K562 (cell line): ENCODE results near the gene MYL6B. TPM values are rescaled to one million over a fixed set of nuclear protein-coding genes. Genes with fewer than 3 reads are reported as not detected.

Experiments
- ATAC-seq: fragments of 200-7000 bp; cut with Tn5 transposase; 3 replicates; pipeline ENCODE4 v1.9.1; 2020; ENCODE audit warnings: moderate library complexity
- BruUV-seq: library from RNA; stranded (reverse); fragments of 400-500 nt; replicated peaks from 2 replicates; lab custom pipeline; 2021; lab: Mats Ljungman, UMichigan
- CTCF ChIA-PET: fragments of 300-600 bp; formaldehyde crosslinking; extraction: SDS; loops from one replicate; lab custom pipeline; 2021; ENCODE audit warnings: low intra/inter-chr PET ratio; lab: Yijun Ruan, JAX
- POLR2A ChIA-PET: fragments of 300-600, 350-650 bp; sonication (Branson Sonifier 250); formaldehyde crosslinking; extraction: SDS; loops from one replicate; lab custom pipeline; 2021; ENCODE audit warnings: antibody characterized with exemption, inconsistent platforms; lab: Yijun Ruan, JAX
- DNase-seq, 4 experiments: peaks; one replicate each; pipeline versions ENCODE4 v3.0.0 to v3.0.0-alpha.2; 2011 to 2018; ENCODE audit warnings: low spot score in 3 of 4, mixed read lengths in 3 of 4; ENCODE audit errors: extremely low read depth in 1 of 4
- FAIRE-seq: peaks from 2 replicates; lab custom pipeline; 2011; peaks lifted over from hg19 to GRCh38; lab: Jason Lieb, UNC
- H2AFZ ChIP-seq: 2 replicates; pipeline ENCODE4 v1.6.0; 2011; ENCODE audit warnings: low read depth, low read length, control low read depth, inconsistent platforms
- H3K27ac ChIP-seq: fragments of 200-600 bp; 3 replicates; pipeline ENCODE4 v1.8.0; 2011; ENCODE audit warnings: low read depth, mild to moderate bottlenecking, control low read depth, inconsistent platforms, low read length, moderate library complexity, mixed read lengths; ENCODE audit errors: extremely low read depth
- H3K27me3 ChIP-seq, 2 experiments: fragments of 300-600 bp in 1 of 2; 2 replicates in 1 of 2; 3 replicates in 1 of 2; pipeline versions ENCODE4 v1.6.0 to v1.8.0; 2011; ENCODE audit warnings: inconsistent platforms in 2 of 2, low read length in 2 of 2, mild to moderate bottlenecking in 1 of 2, mixed read lengths in 1 of 2, moderate library complexity in 1 of 2; ENCODE audit not compliant: control insufficient read depth in 2 of 2, insufficient read depth in 2 of 2
- H3K36me3 ChIP-seq: fragments of 300-600 bp; 3 replicates; pipeline ENCODE4 v1.8.0; 2011; ENCODE audit warnings: mild to moderate bottlenecking, low read length, inconsistent platforms; ENCODE audit not compliant: control insufficient read depth, insufficient read depth
- H3K4me1 ChIP-seq, 2 experiments: fragments of 200-600 bp in 1 of 2; replicated peaks in 1 of 2; 2 replicates in 1 of 2; 3 replicates in 1 of 2; pipeline versions ENCODE4 v1.5.1 to v1.8.0; 2011; ENCODE audit warnings: inconsistent platforms in 2 of 2, low read length in 2 of 2, mild to moderate bottlenecking in 1 of 2, mixed read lengths in 1 of 2, moderate library complexity in 1 of 2; ENCODE audit not compliant: control insufficient read depth in 2 of 2, insufficient read depth in 2 of 2
- H3K4me2 ChIP-seq: 2 replicates; pipeline ENCODE4 v1.6.1; 2011; ENCODE audit warnings: low read length, control low read depth, inconsistent platforms, mixed read lengths; ENCODE audit not compliant: insufficient read depth
- H3K4me3 ChIP-seq: fragments of 200-600 bp; sonication (generic), shearing (Covaris generic); 2 replicates; pipeline ENCODE4 v1.5.1; 2016; ENCODE audit warnings: control low read depth, inconsistent platforms
- H3K79me2 ChIP-seq: fragments of 200-600 bp; 3 replicates; pipeline ENCODE4 v1.8.0; 2011; ENCODE audit warnings: low read length, inconsistent platforms; ENCODE audit not compliant: control insufficient read depth, insufficient read depth
- H3K9ac ChIP-seq, 2 experiments: 2 replicates each; pipeline versions ENCODE4 v1.6.0 to v1.6.1; 2011; ENCODE audit warnings: low read depth in 2 of 2, low read length in 2 of 2, control low read depth in 1 of 2, inconsistent platforms in 1 of 2, mild to moderate bottlenecking in 1 of 2, mixed read lengths in 1 of 2; ENCODE audit not compliant: insufficient read depth in 1 of 2
- H3K9me1 ChIP-seq: one replicate; pipeline ENCODE4 v1.6.0; 2011; ENCODE audit warnings: inconsistent platforms, mild to moderate bottlenecking, low read length, moderate library complexity; ENCODE audit not compliant: control insufficient read depth, insufficient read depth
- H3K9me3 ChIP-seq: replicated peaks from 2 replicates; pipeline ENCODE4 v1.5.1; 2011; ENCODE audit warnings: low read depth, low read length, inconsistent platforms; ENCODE audit not compliant: control insufficient read depth, insufficient read depth
- H4K20me1 ChIP-seq: replicated peaks from 2 replicates; pipeline ENCODE4 v1.6.1; 2011; ENCODE audit warnings: low read length, inconsistent platforms, mixed read lengths; ENCODE audit not compliant: control insufficient read depth, insufficient read depth
- BRD4 ChIP-seq: fragments of 200-600 bp; sonication (generic); IDR thresholded peaks from 2 replicates; pipeline ENCODE4 v1.6.1; 2017; ENCODE audit warnings: inconsistent platforms
- HDAC6 ChIP-seq: IDR thresholded peaks from 2 replicates; pipeline ENCODE4 v1.6.1; 2012; ENCODE audit warnings: low read depth, mild to moderate bottlenecking, control low read depth, inconsistent platforms, low read length, moderate library complexity
- SAFB ChIP-seq: fragments of 200-400 bp; formaldehyde crosslinking; IDR thresholded peaks from 2 replicates; pipeline ENCODE4 v1.6.1; 2017; ENCODE audit warnings: low read depth, low read length, borderline replicate concordance
- WGBS: fragments of 100-300 bp; shearing (Covaris generic); methylation state at CpG from one replicate; pipeline ENCODE4 v1.1.6; 2016; ENCODE audit warnings: low coverage, mixed read lengths; ENCODE audit not compliant: insufficient coverage; ENCODE audit errors: missing lambda C conversion rate; 5-methylcytosine and 5-hydroxymethylcytosine counted together
- in situ Hi-C: fragments of 300-500 bp; cut with MboI; formaldehyde crosslinking; loops from 4 replicates; pipeline ENCODE4 v1.15.0; 2018; ENCODE audit warnings: inconsistent platforms, mixed read lengths
- intact Hi-C: fragments of 100-400 bp; cut with micrococcal nuclease; formaldehyde crosslinking; loops from 2 replicates; pipeline ENCODE4 v1.14.2; 2022
- polyA plus RNA-seq, 8 experiments: library from polyadenylated mRNA; depleted of rRNA in 4 of 8; stranded (reverse) in 5 of 8; unstranded in 3 of 8; fragments of >200 nt; fragmentation: Nextera tagmentation in 2 of 8; fragmentation: Illumina TruSeq in 1 of 8; extraction: Ambion mirVana in 2 of 8; extraction: Trizol in 1 of 8; gene quantifications; 2 replicates each; pipeline versions ENCODE4 v1.2.1 to v1.2.3, GENCODE V29; 2011 to 2014; ENCODE audit warnings: inconsistent platforms in 1 of 8, missing spikeins in 1 of 8
- total RNA-seq, 7 experiments: library from RNA; depleted of rRNA in 6 of 7; stranded (reverse); fragments of >200 nt in 6 of 7; fragmentation: Illumina TruSeq in 2 of 7; extraction: Trizol in 2 of 7; gene quantifications; 2 replicates each; pipeline versions ENCODE4 v1.2.1 to v1.2.3, GENCODE V29; 2011 to 2021; ENCODE audit warnings: low replicate concordance in 1 of 7
- TF ChIP-seq, protein P1 (sequence below): fragments of 450-650 bp; formaldehyde crosslinking; IDR thresholded peaks from 2 replicates; pipeline ENCODE4 v1.4.0; 2020; ENCODE audit warnings: mild to moderate bottlenecking, moderate library complexity

MYL6B gene
- total and polyA plus RNA-seq, 9 of the 15 experiments (the other 6 are each of a cell fraction or from before 2014, with no cell fraction given), result 42.8 to 77.3 (median 68.6) TPM

DNA sequence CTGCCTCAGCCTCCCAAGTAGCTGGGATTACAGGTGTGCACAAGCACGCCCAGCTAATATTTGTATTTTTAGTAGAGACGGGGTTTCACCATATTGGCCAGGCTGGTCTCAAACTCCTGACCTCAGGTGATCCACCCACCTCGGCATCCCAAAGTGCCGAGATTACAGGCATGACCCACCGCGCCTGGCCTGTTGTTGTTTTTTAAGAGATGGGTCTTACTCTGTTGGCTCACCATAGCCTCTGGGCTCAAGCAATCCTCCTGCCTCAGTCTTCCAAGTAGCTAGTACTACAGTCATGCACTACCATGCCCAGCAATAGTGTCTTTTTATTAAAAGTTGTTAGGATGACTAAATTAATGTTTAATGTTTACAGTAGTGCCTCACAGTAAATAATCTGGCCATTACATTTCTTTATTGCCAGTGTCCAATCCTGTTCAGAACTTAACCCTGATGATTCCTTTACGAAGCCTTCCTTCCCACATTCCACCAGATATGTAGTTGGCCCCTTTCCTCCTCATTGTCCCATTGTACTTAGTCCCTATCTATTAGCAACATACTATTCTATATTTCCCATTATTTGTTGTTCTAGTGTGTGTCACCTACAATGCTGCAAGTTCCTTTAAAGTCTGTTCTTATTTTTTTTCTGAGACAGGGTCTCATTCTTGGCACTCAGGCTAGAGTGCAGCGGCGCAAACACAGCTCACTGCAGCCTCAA is 45.7 kb downstream of the MYL6B start:
- Histone ChIP-seq H3K4me1 (peaks cover 0 to 10% of the 10 kb centered on the region in 2 experiments; a peak in 3 of 5 replicates), H3K36me3 (no peaks in the 10 kb centered on the region), H3K9me1 (no peaks in the 10 kb centered on the region), H3K27me3 (no peaks in the 10 kb centered on the region), H3K4me2 (no peak overlapping the region), H3K4me3 (no peak overlapping the region), H3K79me2 (no peaks in the 10 kb centered on the region), H4K20me1 (no peaks in the 10 kb centered on the region), H3K9me3 (no peaks in the 10 kb centered on the region), H2AFZ (no peak overlapping the region), H3K9ac (no peak overlapping the region), H3K27ac (no peak overlapping the region)
- DNase-seq, result no peak
- ChIA-PET POLR2A (interaction anchor here (0.6 to 1.3 kb wide), 4 partner anchors 15 to 224 kb away, joined by 3 read pairs; partner anchors contain the start of genes RAB5B and ZC3H10), CTCF (no interaction called here)
- no peak for TF ChIP-seq BRD4
- no peak for TF ChIP-seq HDAC6
- TF ChIP-seq, protein P1, sequence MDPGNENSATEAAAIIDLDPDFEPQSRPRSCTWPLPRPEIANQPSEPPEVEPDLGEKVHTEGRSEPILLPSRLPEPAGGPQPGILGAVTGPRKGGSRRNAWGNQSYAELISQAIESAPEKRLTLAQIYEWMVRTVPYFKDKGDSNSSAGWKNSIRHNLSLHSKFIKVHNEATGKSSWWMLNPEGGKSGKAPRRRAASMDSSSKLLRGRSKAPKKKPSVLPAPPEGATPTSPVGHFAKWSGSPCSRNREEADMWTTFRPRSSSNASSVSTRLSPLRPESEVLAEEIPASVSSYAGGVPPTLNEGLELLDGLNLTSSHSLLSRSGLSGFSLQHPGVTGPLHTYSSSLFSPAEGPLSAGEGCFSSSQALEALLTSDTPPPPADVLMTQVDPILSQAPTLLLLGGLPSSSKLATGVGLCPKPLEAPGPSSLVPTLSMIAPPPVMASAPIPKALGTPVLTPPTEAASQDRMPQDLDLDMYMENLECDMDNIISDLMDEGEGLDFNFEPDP (CRISPR knock-in tag), result no peak
- TF ChIP-seq SAFB, result no peak
- no peak for FAIRE-seq
- in situ Hi-C loops (no loop called here), intact Hi-C loops (no loop called here)
- 39% methylated on average over 9 of the region's 9 CpGs for WGBS
- BruUV-seq, result no TSS peak
- no peak for ATAC-seq
